ENCODE results near the gene GLIS1.

DNA sequence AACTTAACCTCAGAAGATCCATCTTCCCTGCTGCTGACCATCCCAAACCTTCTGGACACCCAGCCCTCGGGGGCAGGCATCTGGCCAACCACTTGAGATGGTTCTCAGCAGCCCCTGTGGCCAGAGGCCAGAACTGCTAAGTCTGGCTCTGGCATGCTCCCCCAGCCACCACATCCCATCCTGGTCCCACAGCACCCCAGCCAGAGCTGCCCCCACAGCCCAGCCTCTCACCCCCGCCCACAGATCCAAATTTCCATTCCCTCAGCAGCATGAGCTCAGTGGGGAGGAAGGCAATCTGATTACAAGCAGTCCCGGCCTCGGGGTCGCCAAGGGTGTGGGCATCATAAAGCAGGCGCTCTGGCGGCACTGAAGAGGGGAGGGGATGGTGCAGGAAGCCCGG is 45.6 kb downstream of the GLIS1 start:
- TF ChIP-seq, protein P1, sequence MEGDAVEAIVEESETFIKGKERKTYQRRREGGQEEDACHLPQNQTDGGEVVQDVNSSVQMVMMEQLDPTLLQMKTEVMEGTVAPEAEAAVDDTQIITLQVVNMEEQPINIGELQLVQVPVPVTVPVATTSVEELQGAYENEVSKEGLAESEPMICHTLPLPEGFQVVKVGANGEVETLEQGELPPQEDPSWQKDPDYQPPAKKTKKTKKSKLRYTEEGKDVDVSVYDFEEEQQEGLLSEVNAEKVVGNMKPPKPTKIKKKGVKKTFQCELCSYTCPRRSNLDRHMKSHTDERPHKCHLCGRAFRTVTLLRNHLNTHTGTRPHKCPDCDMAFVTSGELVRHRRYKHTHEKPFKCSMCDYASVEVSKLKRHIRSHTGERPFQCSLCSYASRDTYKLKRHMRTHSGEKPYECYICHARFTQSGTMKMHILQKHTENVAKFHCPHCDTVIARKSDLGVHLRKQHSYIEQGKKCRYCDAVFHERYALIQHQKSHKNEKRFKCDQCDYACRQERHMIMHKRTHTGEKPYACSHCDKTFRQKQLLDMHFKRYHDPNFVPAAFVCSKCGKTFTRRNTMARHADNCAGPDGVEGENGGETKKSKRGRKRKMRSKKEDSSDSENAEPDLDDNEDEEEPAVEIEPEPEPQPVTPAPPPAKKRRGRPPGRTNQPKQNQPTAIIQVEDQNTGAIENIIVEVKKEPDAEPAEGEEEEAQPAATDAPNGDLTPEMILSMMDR (IDR thresholded peaks at IDR 0.05; ENCODE audit: extremely low read depth in 1 of 2, insufficient read depth in 1 of 2, low read depth in 1 of 2, low read length in 2 of 2) = no peak
- TF ChIP-seq POLR2A (IDR thresholded peaks at IDR 0.05; ENCODE audit: low read depth, low read length) (no peak), EZH2 (IDR thresholded peaks at IDR 0.05; ENCODE audit: borderline replicate concordance, low read depth, low read length, severe bottlenecking) (no peak), GATA2 (IDR thresholded peaks at IDR 0.05; ENCODE audit: insufficient read depth, insufficient read length, low read depth, low read length) (no peak), POLR2AphosphoS5 (IDR thresholded peaks at IDR 0.05; ENCODE audit: insufficient read depth, low read depth, low read length) (no peak)
